GM19467 (cell line): ENCODE data around the gene LYPD6B.

Source experiments
- ATAC-seq: cut with Tn5 transposase; IDR thresholded peaks from one replicate; pipeline ENCODE4 v1.9.1; 2021; ENCODE audit warnings: mild to moderate bottlenecking, moderate library complexity; ENCODE audit not compliant: unreplicated experiment

LYPD6B gene

DNA sequence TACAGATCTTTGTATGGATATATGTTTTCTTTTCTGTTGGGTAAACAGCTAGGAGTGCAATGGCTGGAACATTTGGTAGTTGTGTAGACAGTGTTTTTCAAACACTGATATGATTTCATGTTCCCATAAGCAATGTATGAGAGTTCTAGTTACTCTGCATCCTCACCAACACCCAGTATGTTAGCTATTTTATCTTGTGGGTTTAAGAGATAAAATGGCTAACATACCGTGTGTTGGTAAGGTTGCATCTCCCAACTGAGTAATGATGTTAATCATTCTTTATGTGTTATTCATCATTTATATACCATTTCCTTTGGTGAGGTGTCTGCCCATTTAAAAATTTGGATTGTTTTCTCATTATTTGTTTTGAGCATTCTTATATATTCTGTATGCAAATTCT lies 65.7 kb downstream of the LYPD6B start:
- ATAC-seq = no peak

DNA sequence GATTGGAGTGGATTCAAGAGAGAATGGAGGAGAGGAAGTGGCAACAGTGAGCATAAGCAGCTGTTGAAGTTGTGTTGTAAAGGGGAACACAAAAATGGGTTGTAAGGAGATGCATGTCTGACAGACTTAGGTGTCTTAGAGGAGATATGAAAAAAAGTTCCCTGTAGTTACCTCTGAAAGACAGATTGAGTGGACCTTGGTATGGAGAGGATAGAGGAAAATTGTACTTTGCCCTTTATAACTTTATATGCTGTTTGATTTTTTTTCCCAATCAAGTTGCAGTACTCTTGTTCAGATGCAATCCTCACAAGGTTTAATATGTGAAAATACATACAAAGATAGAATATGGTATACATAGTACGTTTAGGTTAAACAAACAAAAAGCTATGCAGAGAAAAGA lies 73.6 kb downstream of the LYPD6B start:
- ATAC-seq = no peak

DNA sequence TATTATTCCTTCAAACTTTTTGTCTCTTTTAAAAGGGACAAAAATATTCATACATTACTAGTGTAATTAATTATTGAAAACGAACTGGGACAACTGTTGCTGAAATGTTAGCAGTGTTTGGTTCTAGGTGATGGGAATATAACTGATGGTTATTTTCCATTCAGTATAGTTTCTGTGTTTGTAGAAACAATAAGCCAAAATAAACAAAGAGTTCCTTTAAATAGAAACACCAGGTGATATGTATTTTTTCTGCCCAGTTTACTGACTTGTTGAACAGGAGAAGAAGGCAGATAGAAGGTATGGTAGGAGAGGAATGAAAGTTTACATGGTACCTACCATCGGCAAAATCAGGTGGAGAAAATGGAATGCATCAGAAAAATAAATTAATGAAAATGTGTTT lies 74.2 kb downstream of the LYPD6B start:
- ATAC-seq = no peak

DNA sequence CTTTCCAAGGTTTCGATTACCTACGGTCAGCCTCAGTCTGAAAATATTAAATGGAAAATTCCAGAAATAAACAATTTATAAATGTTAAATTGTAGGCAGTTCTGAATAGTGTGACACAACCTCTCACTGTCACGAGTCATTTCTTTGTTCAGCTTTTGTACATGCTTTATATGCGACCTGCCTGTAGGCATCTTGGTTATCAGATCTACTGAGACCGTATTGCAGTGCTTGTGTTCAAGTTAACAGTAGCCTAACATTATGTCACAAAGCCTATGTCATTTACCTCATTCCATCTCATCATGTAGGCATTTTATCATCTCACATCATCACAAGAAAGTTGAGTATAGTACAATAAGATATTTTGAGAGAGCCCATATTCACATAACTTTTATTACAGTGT lies 77.3 kb downstream of the LYPD6B start:
- ATAC-seq = no peak

DNA sequence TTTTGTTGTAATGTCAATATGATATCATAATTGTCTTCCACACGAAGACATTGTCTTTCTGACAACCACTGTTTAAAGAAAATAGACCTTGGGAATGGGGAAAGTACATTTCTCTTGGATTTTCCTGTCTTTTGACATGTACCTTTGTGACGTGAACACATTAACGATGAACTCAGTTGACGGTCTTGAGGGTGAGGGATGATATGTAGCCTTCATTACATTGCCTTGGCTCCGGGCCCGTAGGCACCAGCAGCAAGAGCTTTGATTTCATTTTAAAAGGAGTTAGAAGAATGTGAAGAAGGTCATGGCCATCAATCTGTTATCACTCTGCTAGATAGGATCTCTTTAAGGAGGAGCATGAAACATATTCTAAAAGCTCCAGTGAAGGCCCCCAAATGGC lies 80.9 kb downstream of the LYPD6B start:
- no peak for ATAC-seq

DNA sequence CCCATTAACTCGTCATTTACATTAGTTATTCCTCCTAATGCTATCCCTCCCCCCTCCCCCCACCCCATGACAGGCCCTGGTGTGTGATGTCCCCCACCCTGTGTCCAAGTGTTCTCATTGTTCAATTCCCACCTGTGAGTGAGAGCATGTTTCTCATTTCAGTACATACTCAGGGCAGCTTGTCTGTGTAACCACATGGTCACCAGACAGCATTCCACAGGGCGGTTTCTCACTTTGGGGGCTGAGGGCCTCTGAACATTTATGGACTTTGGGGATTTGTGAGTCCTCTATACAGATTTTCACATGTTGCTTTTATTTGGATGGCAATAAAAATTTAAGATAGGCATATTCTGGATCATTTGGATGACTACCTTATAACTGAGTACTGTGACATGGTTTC lies 84.0 kb downstream of the LYPD6B start:
- no peak for ATAC-seq

DNA sequence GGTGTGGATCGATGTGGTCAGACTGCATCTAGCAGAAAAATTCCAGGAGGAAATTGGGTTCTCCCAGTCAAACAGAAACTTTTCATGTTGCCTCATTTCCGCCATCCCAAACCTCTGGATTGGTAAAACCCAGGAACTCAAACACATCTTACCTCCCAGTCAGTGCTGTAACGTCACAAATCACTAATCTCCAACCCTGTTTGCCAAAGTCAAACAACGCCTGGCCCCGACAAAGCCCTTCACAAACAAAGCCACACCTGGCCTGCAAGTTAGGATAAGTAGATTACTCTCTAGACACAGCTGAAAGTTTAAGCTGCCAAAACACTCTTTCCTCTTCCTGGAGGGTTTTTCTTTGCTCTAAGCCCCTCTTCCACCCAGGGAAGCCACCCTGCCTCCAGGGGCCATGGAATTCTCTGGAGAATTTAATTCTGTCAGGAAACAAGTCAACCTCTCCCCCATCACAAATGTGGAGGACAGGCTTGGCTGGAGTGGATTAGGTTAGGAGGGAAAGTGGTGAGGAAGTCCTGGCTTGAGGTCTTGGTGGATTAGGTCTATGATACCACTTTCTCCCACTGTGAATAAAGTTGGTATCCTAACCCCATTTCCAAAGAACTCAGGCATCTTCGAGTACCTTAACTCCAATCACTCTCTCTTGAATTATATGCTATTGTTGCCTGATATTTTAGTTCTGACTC lies 86.7 kb downstream of the LYPD6B start:
- ATAC-seq = no peak

DNA sequence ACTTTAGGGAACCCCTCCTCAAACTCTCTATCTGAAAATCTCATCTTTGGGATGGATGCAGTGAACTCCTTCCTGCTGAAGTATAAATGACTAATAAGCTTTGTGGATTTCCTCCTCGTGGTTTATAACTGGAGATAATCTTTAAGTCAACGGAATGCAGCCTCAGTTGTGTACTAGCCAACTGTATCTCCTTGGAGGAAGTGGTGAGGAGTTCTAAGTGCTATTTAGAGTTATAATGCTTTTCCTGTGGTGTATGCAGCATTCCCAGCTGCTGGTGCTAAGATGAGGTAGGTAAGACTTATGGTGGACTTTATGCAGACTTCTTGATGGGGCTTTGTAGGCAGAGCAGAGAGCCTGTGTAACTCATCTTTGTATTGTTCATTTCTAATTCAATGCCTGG lies 90.9 kb downstream of the LYPD6B start:
- ATAC-seq = no peak

DNA sequence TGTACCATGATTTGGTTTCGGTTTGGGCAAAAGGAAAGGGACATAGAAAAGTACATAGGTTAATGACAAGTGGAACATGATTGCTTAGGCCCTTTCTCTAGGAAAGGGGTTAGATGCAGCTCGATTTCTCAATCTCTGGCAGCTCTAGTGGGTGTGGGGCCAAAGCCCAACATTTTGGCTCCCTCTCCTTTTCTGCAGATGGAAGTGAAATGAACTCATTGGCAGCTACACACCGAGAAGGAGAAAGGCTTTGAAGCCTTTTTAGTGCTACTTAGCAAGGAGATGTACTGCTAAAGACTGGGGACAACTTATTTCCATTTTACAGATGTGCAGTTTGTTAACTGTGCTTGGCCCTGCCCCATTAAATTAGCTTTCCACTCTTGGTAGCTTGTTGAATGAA lies 93.8 kb downstream of the LYPD6B start:
- no peak for ATAC-seq

DNA sequence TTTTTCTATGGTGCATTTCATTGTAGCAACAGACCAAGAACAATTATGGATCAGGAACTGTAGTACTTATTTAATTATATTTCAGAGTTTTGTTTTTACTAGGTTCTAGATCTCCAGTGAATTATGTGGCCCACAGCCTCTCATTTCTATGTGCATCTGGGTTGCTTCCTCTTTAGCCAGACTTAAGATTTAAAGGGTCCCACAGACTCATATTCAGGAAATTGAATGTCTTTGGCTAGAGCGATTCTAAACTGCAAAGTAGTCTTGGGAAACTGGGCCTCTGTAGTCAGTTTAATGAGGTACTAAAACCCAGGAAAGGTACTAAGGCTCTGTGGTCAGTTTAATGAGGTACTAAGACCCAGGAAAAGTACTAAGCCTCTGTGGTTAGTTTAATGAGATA lies 94.4 kb downstream of the LYPD6B start:
- ATAC-seq = no peak

DNA sequence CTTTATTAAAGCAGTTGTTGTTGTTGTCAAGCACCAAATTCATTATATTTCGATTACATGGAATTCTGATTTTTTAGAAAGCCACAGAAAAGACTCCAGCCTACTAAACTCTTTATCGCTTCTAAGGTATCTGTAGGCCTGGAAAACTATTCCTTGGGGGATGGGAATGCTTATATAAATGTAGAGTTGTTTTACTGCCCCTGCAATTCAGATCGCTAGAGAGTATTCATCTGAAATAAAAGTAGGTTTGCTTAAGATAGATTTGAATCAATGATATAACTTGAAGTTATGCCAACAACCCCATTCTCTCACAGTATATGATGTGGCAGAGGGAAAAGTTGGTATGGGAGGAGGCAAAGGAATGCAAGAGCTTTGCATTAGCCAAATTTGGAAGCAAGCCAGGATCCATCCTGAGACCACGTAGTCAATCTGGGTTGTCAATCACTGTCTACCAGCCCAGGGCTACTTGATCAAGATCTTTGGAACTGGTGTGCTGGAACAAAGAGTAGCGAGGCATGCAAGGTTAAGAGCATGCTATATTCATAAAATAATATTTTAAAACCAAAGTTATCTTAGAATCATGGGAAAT lies 95.9 kb downstream of the LYPD6B start:
- ATAC-seq = no peak

DNA sequence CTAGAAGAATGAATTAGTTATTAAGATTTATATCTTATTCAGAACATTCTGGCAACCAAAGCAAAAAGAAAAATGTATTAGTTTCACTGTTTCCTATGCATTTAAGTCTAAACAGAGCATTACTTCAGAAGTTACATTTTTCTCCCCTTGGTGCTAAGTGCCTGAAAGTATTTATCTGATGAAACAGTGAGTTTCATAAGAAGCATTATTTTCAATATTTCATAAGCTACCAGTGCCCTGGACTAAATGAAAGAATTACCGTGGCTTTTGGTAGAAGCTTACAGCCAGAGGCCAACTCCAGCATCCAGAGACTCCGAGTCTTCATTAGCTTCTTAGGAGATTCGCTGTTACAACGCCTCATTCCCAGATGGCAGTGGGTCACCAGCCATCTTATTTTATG lies 97.6 kb downstream of the LYPD6B start:
- no peak for ATAC-seq

DNA sequence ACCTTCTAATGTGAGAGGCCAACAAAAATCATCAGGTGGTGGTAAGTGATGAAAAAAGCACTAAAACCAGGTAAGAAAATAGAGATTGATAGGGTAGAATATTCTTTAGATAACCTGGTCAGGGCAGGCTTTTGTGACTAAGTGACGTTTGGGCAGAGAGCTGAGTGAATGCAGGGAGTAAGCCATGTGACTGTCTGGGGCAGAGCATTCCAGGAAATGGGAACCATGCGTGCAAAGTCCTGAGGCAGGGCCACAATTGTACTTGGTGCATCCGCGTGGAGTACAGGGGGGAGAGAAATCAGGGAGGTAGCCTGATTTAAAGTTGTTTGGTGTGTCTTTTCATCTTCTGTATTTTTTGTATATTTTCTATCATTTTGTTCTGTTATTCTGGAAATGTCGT lies 102.5 kb downstream of the LYPD6B start:
- no peak for ATAC-seq

DNA sequence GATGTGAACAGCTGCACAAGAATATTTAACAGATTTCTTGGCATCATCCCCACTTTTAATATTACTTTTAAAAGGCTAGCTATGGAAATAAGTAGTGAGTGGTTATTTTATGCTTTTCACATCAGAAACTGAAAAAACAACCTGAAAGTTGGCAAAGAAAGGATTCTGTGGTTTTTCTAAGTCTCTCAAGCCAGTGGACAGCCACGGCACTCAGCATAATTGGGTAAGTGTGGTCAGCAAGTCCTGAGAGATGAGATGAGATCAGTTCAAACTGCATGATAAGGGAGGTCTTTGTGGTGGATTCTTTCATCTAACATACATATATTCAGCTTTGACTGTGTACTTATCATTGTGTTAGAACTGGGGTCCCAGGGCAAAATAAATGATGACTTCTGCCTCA lies 105.2 kb downstream of the LYPD6B start:
- no peak for ATAC-seq

DNA sequence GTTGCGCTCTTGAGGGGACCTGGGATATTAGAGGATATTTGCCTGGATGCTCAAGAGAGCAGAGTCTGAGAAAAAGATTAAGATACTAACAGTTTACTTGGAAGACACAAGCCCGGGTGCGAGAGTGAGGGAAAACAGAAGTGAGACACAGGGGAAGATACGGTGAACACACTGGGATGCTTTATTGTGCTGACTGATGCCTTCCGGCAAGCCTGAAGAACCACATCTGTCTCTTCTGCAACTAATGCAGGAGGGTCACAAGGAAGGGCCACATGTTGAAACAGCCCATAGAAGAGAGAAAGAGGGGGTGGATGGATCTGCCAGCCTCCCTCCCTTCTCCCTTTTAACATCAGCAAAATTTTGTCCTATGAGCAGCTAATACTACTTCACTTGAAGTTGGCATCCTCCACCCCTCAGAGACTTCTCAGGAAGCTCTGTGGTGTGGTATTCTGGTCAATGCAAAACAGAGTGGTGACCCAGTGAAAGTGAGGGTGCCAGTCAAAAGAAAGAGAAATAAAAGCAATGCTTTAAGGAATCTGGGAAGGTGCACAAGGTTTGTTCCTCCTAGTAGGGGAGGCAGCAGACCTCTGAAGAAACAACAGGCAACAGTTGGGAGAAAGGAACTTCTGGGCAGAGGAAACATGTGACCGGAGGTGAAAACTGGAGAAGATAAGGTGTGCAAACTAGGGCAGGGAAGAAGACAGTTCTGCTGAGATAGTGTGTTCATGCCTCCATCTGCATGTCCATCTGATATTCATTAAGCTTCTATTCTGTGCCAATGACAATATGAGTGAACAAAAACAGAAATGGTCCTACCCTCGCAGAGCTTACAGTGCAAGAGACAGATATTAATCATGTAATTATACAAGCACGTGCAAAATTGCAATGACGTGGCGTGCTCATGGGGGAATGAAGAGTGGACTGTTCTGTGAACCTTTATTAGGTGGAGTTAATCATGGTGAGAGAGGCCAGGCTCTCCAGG lies 107.1 kb downstream of the LYPD6B start:
- no peak for ATAC-seq

DNA sequence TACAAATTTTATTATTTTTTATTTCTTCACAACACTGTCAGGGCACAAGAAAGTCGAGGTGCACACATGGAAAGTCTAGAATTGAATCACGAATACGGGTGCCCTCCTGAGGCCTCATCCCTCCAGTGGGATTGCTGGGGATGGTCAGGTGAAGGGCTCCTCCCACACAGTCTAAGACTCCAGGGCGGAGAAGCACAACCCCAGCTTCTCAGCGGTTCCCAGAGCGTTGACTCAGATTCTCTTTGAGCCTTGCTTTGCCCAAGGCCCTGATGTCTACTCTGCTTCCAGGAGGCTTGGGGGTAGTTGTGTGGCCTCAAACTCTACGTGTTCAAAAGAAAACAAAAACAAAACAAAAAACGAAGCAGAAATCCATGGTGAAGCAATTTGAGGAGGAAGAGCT lies 108.4 kb downstream of the LYPD6B start:
- ATAC-seq = no peak

DNA sequence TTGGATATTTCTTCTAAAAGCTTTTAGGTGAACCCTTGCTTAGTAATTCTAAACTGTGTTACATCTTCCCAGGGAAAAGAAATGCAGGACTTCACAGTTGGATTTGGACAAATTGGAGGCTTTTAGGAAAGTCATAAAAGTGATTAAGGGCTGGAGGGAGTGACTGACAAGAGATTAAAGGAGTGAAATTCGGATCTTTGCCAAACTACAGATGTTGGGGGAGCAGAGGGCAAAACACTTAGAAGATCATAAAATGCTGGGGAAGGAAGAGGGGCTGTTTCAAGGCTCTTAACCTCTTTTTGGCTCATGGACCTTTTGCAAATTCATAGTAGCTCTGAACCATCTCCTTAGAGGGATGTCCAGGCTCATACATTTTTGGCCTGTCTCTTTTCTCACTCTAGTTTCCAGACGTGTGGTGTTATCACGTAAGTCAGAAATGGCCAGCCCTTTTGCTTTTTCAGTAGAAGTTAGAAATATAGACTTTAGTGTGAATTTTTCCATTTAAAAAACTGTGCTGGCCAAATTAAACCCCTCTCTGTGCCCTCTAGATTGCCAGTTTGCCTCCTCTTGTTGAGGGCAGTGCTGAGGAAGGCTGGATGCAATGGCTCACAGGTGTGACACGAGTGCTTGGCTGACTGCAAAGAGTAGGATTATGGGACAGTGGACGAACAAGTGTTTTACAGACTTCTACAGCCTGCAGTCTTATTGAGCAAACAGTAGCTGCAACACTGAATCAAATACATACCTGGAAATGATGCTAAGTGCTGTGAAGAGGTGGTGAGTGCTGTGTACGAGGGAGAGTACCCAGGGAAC lies 109.9 kb downstream of the LYPD6B start:
- ATAC-seq = no peak

DNA sequence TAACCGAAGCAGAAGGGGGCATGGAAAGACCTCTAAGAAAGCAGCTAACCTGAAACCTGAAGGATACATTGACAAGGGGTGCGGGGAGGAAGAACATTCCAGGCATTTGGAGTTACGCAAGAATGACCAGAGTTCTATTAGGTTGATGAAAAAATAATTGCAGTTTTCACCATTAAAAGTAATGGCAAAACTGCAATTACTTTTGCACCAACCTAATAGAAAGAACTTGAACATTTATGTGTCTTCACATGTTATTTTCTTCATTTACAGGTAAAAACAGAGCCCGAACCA lies 110.5 kb downstream of the LYPD6B start:
- ATAC-seq = no peak

DNA sequence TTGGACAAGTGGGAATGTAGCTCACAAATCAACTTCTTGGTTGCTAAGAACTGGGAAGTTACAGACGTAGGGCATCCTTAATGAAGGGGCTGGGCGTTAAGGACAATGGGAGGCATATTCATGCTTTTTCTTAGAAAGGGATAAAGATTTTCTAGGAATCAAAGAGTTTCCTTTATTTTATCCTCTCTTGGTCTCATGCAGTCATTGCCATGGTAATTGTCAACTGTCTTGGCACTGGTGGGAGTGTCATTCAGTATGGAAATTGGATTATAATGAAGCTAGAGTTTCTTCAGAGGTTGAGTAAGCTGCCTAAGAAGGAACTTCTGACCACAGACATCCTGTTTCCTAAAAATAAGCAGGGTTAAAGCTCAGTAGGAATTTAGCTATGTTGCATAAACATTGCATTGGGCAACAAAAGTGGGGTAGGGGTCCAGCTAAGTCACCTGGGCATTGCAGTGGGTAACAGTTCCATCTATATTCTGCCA lies 114.0 kb downstream of the LYPD6B start:
- no peak for ATAC-seq

DNA sequence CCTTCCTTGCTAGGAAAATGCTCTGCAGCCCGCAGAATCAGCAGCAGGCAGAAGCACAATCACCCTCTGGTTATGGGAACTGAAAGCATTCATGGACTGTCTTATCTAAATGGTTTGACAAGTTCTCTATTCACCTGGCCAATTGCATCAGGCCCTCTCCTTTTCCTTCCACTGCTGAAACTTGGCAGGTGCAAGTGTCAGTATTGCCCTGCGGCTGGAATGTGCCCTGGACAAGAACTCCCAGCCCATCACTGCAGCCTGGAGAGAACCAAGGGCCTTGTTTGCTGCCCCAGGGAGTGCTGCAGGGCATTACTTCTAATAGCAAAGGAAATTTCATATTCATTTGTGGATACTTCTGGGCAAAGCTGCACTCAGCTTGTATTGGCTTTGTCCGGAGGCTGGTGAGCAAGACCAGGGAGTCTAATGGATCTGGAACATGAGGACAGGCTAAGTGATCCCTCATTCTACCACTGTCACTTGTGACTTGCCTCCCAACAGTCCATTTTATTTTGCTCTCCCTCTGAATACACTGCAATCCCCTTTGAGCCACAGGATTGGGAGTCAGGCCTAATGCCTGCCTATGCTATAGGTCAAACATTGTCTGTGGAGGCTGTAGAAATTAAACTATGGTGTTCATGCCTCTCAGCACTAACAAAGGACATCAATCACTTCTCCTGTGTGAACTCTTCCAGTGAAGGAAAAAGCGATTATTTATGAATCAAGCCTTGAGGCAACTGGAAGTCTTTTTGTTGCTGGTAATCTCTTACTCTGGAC lies 116.9 kb downstream of the LYPD6B start:
- ATAC-seq = no peak
